ENCODE results near the gene RASGRF2.

The RASGRF2 gene

DNA sequence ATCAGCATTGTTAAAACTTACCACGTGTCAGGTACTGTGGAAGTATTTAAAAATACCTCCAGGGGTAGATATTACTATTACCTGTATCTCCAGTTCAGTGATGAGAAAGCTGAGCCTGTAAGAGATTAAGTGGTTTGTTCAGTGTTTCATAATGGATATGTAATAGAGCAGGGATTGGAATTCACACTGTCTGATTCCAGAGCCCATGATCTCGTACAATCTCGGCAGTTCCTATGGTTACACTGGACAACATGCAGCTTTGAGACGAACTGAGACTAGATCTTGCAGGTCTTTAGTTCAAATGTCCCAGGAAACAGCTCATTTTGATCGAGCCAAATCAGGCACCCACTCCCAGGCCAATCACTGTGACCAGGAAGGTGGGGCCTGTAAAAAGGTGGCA is 8.8 kb upstream of the RASGRF2 start:
- DNase-seq (ENCODE audit: low spot score): no peak

DNA sequence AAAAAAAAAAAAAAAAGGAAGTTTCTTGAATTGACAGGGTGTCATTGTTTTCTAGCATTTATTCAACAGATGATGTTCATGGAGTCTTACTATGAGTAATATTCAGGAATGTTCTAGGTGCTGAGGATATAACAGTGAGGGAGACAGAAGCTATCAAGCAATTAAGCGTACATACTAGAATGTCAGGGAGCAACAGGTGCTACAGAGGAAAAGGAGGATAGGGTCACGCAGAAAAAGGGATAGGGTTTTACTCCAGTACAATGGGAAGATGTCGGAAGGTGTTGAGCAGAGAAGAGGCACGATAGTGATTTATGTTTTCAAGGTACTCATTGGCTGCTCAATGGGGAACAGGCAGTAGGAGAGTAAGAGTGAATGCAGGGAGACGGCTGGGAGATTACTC is 6.6 kb upstream of the RASGRF2 start:
- no peak for DNase-seq (ENCODE audit: low spot score)

DNA sequence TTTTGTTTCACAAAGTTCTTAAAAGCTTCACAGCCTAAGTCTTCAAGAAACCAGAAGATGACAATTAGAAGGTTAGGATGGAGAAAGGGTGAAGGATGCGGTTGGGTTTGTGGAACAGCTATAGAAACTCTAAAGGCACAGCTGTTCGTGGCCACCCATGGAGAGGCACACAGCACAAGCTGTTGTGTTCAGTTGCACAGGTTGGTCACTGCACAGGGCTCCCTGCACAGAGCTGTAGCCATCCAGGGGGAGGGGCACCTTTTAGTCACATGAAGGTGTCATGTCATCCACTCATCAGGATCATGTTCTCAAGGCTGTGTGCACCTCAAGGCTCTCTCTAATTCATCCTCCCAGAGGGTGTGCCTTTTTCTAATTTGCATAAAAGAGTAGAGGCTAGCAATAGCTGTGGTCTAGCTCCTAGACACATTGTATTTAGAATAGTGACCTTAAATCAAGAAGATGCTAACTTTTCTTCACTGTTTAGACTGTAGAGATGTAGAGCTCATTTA is 5.0 kb upstream of the RASGRF2 start:
- no peak for DNase-seq (ENCODE audit: low spot score)

DNA sequence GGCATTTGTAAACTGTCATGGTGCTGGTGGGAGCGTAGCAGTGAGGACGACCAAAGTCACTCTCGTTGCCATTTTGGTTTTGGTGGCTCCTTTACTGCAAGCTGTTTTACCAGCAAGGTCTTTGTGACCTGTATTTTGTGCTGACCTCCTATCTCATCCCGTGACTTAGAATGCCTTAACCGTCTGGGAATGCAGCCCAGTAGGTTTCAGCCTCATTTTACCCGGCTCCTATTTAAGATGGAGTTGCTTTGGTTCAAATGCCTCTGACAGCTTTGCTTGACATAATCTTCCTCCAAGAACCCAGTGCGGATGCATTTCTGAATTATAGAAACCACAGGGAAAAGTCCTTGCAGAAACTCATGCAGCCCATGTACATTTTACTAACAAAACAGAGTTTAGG is 3.9 kb upstream of the RASGRF2 start:
- no peak for DNase-seq (ENCODE audit: low spot score)

DNA sequence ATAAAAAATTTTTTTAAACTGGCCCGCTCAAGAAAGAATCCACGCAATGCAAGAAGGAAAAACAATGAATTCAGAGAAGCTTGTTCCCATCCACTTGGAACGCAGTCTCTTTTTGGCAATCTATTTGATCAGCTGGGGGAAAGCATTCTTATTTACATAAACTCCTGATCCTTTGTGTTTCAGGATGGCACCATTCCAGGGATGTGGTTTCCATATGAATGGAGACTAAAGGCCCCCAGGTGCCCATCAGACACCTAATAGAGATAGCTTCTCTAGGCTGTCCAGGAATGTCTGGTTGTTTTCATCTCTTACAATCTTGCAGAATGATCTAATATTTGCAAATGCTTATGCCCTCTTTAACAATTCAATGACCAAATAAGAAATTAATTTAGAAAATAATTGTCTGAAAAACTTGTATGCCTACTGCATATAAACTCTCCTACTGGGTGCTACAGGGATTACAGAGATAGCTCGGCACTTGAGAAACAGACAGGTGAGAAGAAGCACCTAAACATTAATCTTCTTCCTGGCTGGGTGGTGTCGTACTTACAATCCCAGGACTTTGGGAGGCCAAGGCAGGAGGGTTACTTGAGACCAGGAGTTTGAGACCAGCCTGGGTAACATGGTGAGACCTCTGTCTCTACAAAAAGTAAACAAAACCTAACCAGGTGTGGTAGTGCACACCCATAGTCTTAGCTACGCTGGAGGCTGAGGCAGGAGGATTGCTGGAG is 3.0 kb upstream of the RASGRF2 start:
- DNase-seq (ENCODE audit: low spot score): no peak

DNA sequence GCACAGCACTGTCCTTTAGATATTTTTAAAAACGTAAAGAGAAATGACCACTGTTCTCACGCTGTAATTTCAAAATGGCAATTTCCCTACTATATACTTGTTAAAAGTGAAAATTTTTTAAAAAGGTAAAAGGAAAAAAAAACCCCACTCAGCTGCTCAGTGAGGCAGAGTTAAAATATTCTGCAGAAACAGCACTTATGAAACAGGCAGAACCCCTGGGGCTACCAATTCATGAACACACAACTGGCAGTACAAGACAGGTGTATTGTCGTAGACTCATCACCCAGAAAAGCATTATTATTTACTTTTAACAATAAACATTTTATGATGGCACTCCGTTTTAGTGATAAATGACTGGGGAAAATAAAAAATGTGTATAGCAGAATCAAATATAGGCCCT is 1.5 kb upstream of the RASGRF2 start:
- DNase-seq (ENCODE audit: low spot score): no peak

DNA sequence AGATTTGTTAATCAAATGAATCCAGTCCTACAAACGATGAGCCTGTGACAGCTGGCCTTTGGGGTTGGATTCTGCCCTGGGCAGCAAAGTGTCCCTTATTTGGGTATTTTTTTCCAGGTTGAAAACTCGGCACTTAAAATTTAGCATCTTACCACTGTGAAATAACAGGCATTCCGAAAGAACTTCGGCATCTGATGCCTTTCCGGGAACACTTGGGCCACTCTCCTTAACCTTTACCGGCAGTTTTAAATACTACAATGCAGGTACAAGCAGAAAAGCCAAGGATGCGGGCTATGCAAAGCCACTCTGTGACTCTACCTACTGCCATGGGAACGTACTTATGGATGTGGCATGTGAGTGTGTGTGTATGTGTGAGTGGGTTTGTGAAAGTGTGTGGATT is 1.0 kb upstream of the RASGRF2 start:
- DNase-seq (ENCODE audit: low spot score): no peak

DNA sequence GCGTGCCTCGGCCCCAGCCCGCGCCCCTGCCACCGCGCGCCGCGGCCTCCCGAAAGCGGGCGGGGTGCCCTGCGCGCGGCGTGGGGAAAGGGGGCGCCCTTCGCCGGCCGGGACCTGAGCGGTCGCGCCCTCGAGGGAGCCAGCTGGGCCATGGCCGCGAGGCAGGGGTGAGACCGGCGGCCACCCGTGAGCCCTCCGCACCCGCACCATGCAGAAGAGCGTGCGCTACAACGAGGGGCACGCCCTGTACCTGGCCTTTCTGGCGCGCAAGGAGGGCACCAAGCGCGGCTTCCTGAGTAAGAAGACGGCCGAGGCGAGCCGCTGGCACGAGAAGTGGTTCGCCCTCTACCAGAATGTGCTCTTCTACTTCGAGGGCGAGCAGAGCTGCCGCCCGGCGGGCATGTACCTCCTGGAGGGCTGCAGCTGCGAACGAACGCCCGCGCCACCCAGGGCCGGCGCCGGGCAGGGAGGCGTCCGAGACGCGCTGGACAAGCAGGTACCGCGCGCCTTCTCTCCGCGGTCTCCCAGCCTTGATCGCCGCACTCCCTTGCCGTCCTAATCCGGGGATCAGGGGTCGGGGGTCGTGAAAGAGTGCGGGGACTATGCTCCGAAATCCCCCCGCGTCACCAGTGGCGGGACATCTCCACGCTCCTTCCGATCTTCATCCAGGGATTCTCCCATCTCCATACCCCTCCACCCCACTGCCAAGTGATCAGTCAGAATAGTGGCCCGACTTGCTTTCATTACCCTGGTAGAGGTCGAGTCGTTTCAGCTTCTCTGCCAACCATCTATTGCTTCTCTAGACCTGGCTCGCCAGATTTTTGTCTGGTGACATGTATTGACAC is 590 bp downstream of the RASGRF2 start:
- no peak for DNase-seq (ENCODE audit: low spot score)

DNA sequence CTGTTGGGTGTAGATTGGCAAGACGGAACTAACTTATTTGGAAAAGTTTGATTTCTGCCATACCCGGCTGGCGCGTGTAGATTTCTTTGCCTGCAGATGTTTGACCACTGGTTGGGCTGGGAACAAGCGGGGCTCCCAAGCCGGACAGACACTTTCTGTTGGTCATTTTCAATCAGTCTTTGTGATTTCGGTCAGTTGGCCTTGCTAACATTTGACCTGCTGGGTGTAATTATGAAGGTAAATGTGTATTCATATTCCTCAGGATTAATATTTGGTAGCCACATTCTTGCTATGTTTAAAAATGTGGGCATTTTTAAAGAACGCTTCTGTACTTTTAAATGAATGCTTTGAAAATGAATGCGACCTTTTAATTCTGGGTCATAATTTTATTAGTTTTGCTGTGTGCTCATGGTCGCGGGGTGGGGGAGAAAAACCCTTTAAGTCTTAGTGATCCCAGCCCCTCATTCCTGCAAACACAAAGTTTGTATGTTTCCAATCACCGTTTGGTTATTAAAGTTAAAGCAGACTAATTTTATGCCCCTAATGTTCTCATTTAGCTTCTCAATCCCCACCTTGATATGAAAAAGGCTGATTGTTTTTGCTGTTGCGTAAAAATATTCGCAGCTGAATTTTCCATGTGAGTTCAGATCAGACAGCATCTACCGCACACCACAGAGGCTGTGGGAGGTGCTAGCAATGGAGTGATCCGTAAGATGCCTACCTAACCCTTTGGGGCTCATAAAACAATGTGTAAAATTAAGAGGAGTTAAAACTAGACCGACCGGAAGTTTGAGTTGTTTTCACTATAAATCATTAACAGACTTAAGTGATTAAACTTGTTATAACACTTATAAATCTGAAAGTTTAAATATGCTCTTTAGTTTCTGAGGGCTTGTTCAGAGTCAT is 1.5 kb downstream of the RASGRF2 start:
- DNase-seq (ENCODE audit: low spot score): no peak

DNA sequence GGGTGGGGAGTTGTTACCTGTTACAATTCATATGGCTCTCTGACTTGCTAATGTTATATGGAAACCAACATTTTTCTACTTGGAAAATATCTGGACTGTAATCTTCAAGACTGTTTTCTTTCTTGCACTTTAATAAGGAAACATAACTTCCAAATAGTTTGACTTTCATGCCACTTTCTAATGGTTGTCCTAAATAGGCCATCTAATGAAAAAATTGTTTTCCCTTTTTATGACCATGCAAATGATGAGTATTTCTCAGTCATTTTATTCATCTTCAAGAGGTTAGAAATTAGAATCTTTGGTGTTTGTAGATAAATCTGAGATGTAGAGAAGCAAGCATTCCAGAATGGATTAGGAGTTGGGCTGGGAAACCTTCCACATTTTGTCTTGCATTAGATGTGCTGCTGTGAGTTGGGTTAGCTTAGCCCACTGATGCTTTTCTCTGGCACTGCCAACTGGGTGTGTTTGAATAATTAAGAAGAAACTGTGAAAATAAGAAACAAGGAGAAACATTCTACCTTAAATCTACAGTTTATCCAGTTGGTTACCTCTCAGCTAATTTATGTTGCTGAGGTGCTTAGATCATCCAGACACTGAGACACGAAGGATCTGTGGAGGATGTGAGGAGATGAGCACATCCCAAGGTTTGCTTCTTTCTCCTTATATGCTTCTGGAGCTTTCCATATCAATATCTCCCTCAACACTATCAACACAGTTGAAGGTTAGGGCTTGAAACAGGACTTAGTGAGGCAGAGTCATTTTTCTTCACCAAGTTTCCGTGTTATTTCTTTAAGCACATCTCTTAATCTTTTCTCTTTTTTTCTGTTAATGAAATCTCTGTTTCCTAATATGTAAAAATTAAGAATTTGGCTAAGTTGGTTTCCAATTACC is 2.7 kb downstream of the RASGRF2 start:
- no peak for DNase-seq (ENCODE audit: low spot score)

DNA sequence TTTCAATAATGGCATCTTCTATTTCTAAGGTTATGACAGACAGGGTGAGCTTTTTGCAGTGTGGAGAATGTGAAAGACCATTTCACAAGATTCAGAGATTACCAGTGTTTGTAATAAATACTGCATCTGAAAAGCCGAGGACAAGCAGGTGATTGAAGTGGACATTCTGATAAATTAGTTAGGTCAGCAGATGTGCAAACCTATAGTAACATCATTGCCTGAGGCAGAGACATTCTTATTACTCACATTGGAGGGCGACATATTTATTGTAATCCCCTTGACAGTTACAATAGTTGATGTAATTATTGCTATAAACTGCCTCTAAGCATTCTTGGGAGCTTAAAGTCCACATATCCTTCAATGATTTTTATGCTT is 3.3 kb downstream of the RASGRF2 start:
- DNase-seq (ENCODE audit: low spot score): no peak

DNA sequence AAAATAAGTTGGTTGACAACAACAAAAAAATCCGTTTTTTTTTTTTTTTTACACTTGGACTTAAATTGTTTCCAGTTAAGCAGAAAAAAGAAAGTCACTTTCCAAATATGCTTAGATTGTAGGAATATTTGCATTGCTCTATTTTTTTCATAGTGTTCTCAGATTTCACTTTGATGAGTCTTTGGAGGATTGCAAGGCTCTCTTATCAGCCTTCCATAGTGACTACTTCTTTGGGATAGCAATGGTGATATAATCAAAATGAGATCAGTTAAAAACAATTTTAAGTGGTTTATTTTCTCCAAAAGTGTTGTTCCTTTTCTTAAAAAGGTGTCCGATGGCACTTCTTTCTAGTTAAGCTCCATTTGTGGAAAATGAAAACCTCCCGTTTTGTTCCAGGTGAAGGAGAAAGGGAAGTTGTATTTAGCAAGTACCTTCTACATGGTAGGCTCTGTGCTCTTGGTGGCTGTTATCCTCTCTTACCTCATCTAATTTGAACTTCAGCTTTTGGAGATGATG is 3.9 kb downstream of the RASGRF2 start:
- DNase-seq (ENCODE audit: low spot score): no peak

DNA sequence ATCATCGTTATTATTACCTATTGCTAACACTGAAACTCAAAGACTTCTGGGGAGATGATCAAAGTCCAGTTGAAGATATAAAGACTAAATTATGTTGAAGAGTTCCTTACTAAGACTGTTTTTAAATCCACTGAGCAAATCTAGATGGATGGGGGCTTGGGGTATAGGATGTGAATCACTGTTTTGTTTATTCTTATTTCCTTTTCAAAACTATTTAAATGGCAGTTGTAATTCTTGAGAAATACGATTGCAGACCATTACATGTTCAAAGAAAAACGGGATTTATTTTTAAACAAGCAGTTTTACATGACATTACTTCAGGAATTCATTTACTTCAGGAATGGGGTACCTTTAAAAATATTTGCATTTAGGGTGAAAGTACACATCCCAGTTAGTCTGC is 4.3 kb downstream of the RASGRF2 start:
- DNase-seq (ENCODE audit: low spot score): no peak

DNA sequence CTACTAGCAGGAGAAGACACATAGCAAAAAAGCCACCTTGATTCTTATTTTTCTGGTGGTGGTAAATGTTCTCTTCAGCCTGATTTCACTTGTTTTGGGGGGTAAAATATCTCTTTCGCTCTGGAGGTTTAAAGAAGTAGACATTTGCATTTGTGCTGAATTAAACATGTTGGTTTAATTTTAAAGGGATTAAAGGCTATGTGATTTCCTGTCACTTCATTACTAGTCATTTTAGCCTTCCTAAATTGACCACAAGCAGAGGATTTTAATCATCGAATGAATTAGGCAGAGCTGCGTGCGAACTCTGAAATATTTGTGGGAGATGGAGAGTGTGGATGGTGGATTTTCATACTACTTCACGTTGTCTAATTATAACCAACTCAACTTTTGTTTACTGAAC is 4.8 kb downstream of the RASGRF2 start:
- DNase-seq (ENCODE audit: low spot score): no peak

DNA sequence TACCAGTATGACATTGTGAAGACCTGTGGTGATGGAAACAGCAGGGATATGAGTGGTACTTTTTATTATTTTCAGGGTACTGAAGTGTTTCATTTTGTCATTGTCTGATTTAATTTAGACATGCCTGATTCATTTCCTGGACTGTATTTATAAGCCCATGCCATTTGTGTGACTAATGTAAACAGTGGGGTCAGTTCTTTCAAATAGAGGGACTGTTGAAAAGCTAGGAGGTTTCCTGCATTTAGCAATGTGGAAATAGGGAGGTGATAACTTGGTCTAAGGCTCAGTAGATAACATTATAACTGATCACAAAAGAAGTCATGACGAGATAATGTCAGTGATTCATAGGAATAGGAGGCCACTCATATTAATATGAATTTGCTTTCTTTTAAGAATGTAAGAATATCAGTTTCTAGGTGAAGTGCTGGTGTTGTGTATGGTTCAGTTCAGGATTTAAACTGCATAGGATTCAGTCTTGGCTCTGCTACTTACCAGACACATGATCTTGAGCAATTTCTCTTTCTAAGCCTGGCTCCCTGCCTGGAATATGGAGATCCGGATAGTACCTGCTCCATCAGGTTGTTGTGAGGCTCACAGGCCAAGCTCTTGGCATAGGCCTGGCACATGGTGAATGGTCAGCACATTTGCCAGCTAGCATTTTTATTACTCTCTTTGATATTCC is 7.5 kb downstream of the RASGRF2 start:
- DNase-seq (ENCODE audit: low spot score): no peak

DNA sequence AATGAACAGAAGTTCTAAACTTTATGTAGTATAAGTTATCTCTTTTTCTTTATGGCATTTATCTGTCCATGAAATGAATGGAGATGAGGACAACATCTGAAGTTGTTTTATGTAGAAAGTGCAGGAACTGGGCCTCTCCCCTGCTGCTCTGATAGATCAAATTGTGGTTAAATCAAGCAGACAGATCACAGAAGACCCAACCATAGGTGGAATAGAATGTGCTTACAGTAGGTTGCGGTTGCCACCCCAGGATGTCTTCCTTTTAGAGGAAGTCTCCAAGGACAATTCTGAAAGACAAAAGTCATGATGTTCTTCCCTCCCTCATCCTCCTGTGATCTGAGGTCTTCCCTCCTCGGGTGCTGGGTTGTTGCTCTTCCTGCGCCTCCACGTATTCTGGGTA is 12.9 kb downstream of the RASGRF2 start:
- DNase-seq (ENCODE audit: low spot score): no peak

DNA sequence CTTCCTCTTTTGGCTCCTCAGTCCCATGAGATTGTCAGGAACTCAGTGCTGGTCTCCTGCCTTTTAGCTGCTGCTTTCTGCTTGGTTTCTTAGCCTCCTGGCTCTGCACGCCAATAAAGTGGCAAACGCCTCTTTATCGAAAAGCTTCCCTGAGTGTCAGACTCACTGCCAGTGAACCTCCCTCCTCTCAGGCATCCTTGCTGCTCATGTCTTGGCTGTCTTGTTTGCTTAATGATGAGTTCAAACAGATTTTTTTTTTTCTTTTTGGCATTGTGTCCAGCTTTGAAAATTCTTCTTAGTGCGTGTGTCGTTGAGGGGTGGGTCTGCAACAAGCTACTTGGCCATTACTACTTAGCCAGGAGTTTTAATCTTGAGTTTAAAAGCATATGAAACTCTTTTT is 14.9 kb downstream of the RASGRF2 start:
- DNase-seq (ENCODE audit: low spot score): no peak

DNA sequence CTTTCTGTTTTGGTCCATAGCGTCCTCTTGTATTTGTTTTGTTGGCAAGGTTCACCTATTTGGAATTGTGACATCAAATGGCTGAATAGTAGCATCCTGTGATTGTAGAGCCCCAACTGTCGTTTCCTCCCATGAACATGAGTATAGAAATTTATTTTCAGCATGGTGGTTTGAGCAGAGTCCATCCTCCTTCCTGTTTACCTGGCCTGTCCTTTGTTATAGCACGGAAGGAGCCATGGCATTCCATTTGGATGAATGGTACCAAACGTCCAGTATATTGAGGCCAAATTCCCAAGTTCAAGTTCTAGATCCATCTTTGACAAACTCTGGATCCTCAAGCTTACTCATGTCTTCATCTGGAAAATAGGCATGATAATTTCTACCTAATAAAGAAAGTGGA is 16.8 kb downstream of the RASGRF2 start:
- DNase-seq (ENCODE audit: low spot score): no peak

DNA sequence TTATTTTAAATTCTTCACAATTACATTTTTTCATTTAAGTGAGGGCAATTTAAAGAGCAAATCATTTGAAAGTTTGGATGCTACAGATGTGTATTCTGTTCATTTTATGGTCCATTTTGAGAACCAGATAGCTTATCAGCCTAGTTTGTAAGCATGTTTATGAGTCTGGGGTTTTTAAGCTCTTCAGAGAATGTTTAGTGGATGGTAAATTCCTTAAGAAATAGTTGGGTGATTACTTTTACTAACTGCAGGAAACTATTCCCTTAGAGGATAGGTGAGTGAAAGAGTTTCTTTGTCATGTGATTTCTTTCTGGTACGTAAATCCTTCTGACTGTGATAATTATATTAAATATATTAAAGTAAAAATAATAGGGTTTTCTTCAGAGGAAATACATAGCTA is 17.6 kb downstream of the RASGRF2 start:
- no peak for DNase-seq (ENCODE audit: low spot score)

DNA sequence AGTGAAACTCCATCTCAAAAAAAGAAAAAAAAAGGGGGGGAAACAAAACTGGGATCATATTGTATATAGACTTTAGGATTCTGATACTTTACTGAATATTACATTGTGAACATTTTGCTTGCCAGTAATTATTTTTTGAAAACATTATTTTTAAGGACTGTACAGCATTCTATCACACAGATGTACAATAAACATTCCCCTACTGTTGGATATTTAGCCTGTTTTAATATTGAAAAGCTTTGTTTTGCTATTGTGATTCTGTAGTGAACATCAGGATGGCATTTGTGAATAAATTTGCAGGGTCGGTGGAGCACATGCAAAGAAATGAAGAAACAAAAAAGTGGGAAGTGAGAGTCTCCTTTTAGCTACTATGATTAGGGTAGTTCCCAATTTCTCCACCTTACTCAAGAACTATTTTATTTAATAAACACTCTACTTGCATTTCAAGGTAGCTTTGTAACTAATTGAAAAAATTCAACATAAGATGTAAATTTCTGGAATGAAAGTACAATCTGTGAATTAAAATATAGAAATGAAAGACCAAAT is 18.7 kb downstream of the RASGRF2 start:
- no peak for DNase-seq (ENCODE audit: low spot score)
